GM12873 (cell line): Measurements from ENCODE around the gene ZNF581.

Experiments
- CTCF ChIP-seq: IDR thresholded peaks from 2 replicates; pipeline ENCODE4 v1.5.1; 2012; ENCODE audit warnings: low read depth, mild to moderate bottlenecking, moderate library complexity, low read length, control low read depth; ENCODE audit not compliant: insufficient read depth; ENCODE audit errors: missing control alignments

Gene ZNF581

GRCh38 chr19:55613396-55613795, 30.1 kb upstream of the ZNF581 start:
- TF ChIP-seq CTCF = no peak

GRCh38 chr19:55613930-55614710, 29.3 kb upstream of the ZNF581 start:
- TF ChIP-seq CTCF = no peak

- TF ChIP-seq CTCF = no peak
Observed at GRCh38 chr19:55614711-55615542, 28.5 kb upstream of the ZNF581 start.

GRCh38 chr19:55615543-55616394, 27.7 kb upstream of the ZNF581 start:
- TF ChIP-seq CTCF = no peak

GRCh38 chr19:55616395-55616875, 27.0 kb upstream of the ZNF581 start:
- no peak for TF ChIP-seq CTCF

- no peak for TF ChIP-seq CTCF
Observed at GRCh38 chr19:55617426-55617825, 26.0 kb upstream of the ZNF581 start.

GRCh38 chr19:55618426-55618825, 25.0 kb upstream of the ZNF581 start:
- TF ChIP-seq CTCF = no peak
